Measurements from ENCODE around the gene HIPK2.

GRCh38 chr7:139713061-139713460 lies 64.7 kb downstream of the HIPK2 start:
- no peak for TF ChIP-seq CTCF (IDR thresholded peaks at IDR 0.05)
- TF ChIP-seq POLR2AphosphoS5 (IDR thresholded peaks at IDR 0.05), result no peak
- TF ChIP-seq POLR2A (IDR thresholded peaks at IDR 0.05; ENCODE audit: low read depth), result no peak
